GM18861 (cell line): ENCODE data around the gene CAMK1D.
"Not testable (repeated sequence)": the region's sequence is repeated elsewhere in the genome, so short reads cannot be mapped to it uniquely, and the experiment has no call there.

Experiments used
- ATAC-seq: cut with Tn5 transposase; IDR thresholded peaks from one replicate; pipeline ENCODE4 v1.9.1; 2021; ENCODE audit not compliant: unreplicated experiment

Gene CAMK1D

DNA sequence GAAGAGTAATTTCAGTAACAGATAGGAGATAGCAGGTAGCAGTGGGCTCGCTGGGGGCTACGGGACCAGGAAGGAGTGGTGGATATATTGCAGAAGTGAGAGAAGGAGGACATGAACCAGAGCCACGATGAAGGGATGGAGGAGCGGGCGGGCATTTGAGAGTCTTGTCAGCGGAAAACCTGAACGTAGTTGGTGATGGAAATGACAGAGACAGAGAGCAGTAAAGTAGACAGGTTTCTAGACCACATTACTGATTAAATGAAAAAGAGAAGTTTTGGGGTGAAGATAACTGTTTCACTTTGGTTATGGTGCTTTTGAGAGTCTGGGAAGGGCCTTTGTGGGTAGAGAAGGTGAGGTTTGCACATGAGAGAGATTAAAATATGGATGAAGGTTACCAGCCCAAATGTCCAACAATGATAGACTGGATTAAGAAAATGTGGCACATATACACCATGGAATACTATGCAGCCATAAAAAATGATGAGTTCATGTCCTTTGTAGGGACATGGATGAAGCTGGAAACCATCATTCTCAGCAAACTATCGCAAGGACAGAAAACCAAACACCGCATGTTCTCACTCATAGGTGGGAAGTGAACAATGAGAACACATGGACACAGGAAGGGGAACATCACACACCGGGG lies 196.9 kb downstream of the CAMK1D start:
- not testable (repeated sequence) for ATAC-seq

DNA sequence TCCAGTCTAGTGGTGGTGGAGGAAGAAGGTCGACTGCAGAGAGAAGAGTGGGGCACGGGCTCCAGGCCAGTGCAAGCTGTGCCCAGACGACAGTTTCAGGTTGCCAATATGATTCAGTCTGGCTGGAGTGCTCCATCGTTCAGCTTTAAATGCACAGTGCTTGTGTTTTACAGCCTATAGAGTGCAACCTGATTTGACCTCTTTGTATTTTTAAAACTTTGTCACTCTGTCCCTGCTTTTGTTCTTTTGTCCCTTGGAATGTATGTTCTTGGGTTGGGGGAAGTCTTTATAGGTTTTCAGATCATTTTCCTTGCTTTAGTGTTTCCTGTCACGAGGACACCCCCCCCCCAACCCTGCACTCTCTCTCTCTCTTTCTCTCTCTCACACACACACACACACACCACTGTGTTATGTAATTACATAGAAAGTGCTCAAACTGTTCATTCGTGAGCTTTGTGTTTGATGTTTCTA lies 198.0 kb downstream of the CAMK1D start:
- ATAC-seq = no peak

DNA sequence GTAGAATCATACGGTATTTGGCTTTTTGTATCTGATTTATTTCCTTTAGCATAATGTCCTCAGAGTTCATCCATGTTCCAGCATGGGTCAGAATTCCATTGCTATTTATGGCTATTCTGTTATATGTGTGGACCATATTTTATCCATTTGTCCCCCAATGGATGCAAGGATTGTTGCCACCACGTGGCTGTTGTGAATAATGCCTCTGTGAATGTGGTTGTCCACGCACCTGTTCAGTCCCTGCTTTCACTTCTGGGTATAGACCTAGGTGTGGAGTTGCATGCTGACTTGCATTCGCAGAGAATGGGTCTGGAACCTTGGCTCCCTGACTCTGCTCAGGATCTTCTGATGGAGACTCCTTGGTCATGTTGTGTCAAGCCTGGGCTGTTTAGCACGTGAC lies 199.9 kb downstream of the CAMK1D start:
- no peak for ATAC-seq

DNA sequence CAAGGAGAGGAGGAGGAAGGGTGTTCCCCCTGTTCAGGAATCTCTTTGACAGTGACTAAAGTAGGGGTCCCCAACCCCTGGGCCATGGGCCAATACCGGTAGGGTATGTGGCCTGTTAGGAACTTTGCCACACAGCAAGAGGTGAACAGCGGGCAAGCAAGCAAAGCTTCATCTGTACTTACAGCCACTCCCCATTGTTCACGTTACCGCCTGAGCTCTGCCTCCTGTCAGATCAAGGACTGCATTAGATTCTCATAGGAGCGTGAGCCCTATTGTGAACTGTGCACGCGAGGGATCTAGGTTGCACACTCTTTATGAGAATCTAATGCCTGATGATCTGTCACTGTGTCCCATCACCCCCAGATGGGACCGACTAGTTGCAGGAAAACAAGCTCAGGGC lies 201.6 kb downstream of the CAMK1D start:
- no peak for ATAC-seq

DNA sequence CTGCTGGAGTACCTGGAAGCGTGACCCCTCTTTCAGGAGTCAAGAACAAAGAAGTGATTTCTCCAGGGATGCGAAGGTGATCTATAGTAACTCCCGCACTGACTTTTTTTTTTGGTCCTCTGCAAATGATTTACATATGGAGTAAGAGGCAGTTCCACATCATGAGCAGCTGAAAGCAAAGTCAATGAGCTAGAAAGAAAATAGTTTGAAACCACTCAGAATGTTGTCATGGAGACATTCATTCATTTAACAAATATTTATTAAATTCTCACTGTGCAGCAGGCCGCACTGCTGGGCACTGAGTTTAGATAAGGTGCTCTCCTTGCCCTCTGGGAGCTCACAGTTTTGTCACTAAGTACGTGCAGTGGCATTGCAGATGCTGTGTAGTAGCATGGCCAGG lies 206.7 kb downstream of the CAMK1D start:
- ATAC-seq = no peak

DNA sequence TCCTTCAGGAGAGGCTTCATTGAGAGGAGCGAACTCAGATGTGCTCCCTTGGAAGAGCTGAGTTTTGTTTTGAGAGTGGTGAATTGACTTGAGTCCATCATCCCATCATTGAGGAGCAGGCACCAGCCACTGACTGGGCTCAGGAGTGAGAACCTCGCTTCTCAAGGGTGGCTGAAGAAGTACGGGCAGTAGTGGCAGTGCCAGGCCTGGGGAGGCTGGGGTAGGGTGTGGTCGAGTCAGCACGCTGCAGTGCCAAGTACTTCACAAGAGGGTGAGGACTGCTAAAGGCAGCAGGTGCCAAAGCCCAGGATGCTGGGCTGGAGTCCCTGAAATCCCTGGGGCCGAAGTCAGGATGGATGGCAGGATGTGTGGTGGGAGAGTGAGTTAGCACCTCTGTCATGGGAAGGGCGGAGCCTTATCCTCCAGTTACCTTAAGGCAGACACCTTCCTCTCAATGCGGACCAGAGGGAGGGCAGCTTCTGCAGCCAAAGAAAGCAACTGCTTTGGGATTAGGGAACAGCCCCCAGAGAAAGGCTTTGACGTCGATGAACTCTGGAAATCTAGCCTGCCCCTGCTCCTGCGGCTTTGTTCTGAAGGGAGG lies 210.3 kb downstream of the CAMK1D start:
- ATAC-seq = no peak

DNA sequence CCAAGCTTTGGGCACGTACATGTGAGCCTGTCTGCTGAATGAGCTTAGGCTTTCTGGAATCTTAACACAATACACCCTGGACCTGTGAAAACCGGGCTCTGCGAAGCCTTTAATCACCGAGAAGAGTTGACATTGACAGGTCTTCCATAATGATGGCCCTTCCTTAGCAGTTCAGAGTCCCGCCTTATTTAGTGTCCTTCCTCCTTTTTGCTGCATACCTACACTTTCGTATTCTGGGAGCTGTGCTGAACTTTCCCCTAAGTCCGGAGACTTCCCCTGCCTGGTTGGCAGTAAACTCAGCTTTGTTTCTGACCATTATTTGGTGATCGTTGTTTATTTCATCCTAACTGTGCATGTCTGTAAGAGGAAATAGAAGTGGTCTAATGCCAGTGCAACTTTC lies 212.0 kb downstream of the CAMK1D start:
- no peak for ATAC-seq

DNA sequence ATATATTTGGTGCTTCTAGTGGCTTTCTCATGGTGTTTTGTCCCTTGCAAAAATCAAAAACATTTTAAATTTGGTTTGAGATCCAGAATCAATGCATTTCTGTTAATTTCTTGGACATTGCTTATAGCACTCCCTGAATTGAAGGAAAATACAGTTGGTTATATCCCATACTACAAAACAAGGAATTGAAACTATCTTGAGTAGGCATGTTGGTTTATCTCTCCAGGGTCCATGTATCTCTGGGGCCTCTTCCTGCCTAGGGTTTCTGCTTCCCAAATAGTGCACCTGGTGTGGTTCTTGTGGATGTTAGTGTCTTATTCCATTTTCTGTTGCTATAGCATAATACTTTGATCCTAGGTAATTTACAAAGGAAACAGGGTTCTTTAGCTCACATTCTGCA lies 212.4 kb downstream of the CAMK1D start:
- no peak for ATAC-seq

DNA sequence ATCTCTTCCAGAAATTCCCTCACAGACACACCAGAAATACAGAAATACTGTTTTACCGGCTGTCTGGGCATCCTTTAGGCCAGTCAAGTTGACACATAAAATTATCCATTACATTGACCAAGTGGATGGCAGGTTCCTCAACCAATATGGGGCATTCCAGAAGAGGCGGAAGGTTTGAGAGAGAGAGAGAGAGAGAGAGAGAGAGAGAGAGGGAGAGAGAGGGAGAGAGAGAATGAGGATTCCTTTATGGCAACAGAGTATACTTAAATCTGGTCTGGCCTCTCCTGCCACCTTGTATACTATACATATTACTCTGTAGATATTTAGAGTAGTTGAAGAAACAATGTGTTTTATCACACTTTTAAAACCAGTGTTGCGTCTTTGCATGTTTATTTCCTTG lies 214.1 kb downstream of the CAMK1D start:
- ATAC-seq = no peak

DNA sequence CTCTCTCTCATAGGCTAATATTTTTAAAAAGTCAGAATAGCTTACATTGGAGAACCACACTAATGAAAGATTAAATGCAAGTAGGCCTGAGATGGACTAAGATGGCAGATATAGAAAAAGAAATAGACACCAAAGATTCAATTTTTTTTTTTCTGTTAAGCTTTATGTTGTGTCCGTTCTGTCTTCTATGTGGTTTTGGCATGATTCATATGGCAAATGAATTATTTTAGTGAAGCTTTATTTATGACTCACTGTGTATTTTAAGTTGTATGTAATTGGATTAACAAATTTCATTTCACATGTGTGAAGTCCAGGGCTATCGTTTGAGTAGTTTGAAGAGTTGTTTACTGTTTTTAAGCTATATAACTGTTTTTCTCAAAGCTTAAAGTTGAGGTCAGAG lies 214.8 kb downstream of the CAMK1D start:
- no peak for ATAC-seq

DNA sequence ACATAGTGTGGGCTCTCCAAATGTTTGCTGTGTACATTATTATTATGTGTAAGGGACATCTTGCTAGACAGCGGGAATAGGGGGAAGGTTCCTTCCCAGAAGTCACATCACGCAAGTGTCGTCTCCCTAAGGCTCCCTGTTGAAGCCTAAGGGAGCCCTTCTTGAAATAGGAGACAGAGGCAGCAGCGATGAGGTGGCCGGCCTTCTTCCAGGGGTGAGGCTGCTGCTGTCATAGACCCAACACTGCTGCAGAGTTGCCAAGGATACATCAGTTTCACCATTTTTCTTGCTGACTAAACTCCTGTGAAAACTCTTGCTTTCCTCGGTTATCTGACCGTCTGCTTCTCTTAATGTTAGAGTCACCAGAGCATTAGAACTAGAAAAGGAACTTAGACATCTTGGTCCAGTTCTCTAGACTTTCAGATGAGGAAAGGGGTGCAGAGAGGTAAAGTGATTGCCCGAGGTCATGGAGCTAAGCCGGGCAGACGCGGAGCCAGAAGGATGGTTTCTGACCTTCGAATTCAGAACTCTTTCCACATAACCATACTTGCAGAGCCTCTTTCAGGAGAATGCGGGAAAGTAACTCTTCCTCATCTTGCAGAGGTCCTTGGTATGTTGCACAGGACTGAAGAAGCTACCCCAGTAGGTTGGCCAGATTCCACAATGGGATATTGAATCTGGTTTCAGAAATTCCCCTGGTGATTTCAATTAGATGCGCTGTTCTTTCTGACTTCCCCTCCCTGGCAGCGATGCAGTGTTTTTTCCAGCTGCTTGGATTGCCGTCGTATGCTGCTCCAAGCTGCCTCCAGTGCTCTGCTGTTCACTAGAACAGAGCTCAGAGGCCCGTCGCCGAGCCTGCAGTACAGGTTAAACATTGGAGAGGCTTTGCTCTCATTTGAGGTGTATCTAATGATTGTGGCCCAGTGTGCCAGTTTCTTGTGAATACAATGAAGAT lies 217.1 kb downstream of the CAMK1D start:
- no peak for ATAC-seq

DNA sequence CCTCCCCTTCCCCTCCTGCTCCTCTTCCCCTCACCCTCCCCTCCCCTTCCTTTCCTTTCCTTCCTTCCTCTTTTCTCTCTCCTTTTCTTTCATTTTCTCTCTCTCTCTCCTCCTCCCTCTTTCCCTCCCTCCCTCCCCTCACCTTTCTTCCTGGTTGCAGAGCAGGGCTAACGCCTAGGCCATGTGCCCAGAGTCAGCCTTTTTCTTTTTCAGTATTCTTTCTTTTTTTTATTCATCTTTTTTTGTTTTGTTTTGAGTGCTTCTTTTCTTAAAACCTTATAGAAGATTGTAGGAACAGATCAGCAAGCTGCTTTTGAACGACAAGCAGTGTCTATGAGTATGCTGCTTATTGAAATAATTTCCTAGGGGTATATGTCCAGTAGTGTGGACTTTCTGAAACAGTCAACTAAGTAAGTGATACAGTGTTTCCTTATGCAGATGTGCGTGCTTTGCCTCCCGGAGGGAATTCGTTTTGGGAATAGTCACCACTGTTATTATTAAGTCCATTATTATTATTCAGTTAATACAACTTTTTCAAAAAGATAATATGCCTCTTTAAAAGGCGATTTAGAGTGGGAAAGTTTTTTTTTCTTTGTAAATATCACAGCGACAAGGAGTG lies 219.2 kb downstream of the CAMK1D start:
- ATAC-seq = no peak

DNA sequence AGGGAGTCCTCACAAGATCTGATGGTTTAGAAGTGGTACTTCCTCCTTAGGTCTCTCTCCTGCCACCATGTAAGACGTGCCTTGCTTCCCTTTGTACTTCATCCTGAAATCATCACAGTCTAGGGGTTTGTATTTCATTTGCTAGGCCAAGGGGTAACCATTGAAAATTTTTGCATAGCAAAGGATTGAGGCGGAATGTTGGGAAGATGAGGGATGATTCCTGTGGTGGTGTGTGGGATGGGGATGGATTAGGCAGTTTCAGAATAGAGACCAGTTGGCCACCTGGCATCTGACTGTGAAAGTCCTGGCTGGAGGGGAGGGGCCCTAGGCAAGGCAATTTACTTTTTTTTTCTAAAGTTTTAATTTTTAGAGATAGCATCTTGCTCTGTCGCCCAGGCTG lies 222.9 kb downstream of the CAMK1D start:
- ATAC-seq = no peak

DNA sequence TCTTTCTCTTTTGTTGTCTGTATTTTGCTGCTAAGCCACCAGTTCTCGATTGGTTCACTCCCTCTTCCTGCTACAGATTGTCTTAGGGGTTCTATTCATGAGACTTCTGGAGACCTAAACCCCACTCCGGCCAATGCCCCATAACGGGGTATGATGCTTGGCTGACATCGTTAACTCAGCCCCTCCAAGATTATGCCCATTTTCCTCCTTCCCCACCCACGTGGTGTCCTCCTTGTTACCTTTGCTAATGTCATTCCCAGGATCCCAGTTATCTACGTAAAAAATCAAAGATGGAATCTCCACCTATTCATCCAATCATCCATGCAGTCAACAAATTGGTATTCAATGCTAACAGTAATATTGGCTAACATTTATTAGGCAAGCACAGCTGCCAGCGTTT lies 228.3 kb downstream of the CAMK1D start:
- no peak for ATAC-seq

DNA sequence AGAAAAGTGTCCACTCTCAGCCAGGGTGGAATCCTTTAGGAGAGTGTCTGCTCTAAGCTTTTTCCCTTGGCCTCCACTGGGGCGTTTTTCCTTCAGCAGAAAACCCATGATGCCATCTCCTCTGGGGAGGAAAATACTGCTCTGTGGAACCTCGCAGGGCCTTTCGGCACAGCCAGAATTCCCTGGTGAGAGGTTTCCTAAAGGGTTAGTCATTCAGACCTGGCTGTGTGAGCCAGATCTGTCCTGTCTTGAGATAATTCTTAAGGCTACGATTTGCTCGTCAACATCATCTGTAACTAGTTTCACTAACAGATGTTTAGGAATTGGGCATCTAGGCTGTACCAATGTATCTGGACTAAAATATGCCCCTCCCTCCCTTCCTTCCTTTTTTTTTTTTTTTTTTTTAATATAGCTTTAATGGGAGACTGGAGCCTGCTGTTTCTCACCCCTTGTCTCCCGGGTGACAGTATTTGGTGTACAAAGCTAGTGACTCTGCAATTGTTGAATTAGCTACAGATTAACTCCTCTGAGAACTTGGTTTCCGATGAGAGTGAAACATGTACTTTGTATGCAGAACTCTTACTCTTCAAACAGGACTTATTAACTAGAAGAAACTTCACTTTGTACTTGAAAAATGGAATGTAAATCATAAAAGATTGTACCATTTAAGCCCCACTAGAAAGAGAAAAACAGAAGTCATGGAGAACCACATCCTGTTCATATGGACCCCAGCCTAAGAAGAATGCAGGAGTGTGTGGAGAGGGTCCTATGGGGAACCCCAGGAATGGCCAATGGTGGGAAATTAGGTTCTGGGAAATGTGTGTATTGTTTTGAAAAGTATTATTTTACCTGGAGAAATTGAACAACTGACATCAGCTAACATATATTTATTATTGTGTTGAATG lies 230.9 kb downstream of the CAMK1D start:
- ATAC-seq = peak; percentile 93

DNA sequence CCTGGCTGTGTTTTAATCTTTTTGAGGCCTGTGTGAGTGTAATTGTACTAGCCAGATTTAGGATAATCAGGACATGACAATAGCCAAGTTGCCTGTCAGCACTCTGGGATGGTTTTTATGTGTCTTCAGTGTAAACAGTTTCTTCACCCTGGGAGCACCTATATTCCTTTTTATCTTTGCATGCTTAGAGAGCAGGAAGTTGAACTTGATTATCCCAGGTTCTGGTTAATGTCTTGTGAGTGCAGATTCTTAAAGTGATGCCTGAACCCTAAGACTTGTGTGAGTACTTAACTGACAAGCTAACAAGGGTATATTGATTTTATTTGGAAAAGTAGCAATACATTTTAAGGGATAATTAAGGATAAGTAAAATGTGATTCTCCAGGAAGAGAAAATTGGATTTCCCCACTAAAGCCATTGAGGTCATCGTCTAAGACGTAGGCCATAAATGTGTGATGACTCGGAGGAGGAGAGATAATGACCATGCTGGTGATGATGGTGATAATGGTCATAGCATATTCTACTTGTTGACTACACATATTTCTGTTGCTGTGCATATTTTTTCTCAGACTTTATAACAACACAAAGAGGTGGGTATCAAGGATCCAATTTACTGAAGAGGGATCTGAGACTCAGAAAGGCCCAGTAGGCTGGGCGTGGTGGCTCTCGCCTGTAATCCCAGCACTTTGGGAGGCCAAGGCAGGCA lies 234.7 kb downstream of the CAMK1D start:
- no peak for ATAC-seq

DNA sequence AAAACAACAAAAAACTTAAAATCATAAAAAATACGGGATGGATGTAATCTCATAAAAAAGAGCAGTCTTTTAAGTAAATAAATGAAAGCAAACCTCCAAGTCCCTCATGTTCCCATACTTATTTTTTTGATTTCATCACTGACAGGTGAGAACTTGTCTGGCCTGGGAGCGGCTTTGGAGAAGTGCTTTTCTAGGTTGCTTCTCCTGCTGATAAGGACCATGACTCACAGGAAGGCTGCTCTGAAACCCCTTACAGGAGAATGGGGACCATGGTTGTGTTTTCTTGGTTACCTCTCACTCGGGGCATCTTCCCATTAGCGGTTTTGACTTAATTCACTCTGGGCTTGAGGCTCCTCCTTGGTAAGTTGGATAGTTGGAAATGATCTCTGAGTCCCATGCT lies 237.4 kb downstream of the CAMK1D start:
- ATAC-seq = no peak

DNA sequence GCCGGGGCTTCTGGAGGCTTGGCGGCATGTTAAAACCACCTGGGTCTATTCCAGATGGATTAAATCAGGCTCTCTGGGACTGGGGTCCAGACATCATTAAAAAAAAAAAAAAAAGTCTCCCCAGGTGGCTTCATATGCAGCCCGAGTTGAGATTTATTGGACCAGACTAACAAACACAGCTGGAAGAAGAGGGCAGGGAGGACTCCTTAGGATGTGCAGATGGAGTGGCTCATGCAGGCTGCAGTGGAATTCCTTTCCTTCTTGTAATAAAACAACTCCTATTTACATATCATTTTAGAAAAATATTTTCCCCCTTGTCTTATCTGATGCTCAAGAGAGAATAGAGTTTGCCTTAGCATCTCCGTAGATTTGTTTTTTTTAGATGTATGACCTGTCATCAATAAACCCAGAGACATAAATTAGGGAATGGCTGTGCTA lies 238.1 kb downstream of the CAMK1D start:
- ATAC-seq = no peak

DNA sequence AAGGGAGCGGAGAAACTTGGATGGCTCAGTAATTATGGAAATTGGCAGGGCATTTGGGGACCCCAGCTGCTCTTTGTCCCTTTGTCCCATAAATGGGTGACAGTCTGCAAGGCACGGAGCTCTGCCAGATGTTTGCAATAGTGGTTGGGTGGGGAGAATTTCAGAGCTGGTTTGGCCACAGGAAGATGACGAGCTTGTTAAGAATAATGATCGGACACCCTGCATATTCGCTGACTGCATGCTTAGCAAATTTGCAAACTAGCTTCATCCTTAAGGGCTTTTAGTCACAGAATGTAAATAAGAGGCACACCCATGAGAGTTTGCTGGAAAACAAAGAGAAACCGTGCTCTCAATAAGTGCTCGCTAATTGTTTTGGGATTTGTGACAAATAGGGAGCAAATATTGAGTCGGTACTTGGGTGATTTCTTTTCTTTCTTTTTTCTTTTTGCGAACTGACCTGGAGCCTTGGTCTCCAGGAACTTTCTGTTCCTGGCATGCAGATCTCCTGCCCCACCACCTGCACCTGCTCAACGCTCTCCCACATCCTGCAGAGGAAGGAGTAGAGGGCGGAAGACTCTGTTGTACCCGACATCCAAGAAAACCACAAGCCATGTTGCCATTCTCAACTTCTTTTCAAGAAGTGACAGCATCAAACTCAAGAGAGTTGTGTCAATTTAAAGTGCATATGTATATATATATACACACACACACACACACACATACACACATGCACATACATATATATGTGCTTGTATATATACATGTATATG lies 238.9 kb downstream of the CAMK1D start:
- no peak for ATAC-seq
